Upper lobe of left lung (tissue), 4 donors: Measurements from ENCODE around the gene FCRLB.

Experiments used
- POLR2A ChIP-seq, 4 donors: fragments of 450-650 bp; IDR thresholded peaks; one replicate each; pipeline ENCODE4 v1.5.1; 2016 to 2017; ENCODE audit warnings: antibody characterized with exemption in 4 of 4, mild to moderate bottlenecking in 2 of 4
- TF ChIP-seq, protein P1 (sequence below), 6 experiments: fragments of 450-650 bp in 4 of 6; fragments of 200-600 bp in 2 of 6; sonication (generic) in 2 of 6; IDR thresholded peaks; one replicate each; pipeline ENCODE4 v1.5.1; 2016 to 2019; ENCODE audit warnings: antibody characterized with exemption in 6 of 6

DNA sequence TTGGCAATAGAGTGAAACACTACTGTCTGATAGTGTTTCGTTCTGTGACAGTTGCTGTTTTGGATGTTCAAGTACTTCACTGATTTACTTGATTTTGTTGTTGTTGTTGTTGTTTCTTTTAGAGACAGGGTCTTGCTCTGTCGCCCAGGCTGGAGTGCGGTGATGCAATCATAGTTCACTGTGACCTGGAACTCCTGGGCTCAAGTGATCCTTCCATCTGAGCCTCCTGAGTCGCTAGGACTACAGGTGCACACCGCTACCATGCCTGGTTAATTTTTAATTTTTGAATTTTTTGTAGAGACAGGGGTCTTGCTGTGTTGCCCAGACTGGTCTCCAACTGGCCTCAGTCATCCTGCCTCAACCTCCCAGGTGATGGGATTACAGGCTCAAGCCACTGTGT is 47.1 kb downstream of the FCRLB start:
- TF ChIP-seq, protein P1, sequence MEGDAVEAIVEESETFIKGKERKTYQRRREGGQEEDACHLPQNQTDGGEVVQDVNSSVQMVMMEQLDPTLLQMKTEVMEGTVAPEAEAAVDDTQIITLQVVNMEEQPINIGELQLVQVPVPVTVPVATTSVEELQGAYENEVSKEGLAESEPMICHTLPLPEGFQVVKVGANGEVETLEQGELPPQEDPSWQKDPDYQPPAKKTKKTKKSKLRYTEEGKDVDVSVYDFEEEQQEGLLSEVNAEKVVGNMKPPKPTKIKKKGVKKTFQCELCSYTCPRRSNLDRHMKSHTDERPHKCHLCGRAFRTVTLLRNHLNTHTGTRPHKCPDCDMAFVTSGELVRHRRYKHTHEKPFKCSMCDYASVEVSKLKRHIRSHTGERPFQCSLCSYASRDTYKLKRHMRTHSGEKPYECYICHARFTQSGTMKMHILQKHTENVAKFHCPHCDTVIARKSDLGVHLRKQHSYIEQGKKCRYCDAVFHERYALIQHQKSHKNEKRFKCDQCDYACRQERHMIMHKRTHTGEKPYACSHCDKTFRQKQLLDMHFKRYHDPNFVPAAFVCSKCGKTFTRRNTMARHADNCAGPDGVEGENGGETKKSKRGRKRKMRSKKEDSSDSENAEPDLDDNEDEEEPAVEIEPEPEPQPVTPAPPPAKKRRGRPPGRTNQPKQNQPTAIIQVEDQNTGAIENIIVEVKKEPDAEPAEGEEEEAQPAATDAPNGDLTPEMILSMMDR (IDR thresholded peaks at IDR 0.05) = no peak
- TF ChIP-seq POLR2A (IDR thresholded peaks at IDR 0.05) = no peak
